ENCODE results near the gene NHLRC4.

DNA sequence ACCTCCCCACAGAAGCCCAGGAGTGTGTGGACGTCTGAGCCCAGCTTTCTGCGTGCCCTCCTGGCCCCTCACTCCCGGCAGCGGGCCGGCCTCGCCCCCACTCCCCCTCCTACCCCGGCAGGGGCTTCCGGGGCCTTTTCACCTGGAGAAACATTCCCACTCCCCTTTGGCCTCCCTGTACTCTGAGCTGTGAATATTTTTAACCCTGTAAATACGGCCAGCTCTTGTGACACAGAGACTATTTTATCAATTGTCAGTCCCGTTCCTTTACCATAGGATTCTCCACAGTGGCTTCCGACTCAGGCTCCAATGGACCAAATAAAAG, 12.5 kb upstream of the NHLRC4 start:
- TF ChIP-seq, protein P1, sequence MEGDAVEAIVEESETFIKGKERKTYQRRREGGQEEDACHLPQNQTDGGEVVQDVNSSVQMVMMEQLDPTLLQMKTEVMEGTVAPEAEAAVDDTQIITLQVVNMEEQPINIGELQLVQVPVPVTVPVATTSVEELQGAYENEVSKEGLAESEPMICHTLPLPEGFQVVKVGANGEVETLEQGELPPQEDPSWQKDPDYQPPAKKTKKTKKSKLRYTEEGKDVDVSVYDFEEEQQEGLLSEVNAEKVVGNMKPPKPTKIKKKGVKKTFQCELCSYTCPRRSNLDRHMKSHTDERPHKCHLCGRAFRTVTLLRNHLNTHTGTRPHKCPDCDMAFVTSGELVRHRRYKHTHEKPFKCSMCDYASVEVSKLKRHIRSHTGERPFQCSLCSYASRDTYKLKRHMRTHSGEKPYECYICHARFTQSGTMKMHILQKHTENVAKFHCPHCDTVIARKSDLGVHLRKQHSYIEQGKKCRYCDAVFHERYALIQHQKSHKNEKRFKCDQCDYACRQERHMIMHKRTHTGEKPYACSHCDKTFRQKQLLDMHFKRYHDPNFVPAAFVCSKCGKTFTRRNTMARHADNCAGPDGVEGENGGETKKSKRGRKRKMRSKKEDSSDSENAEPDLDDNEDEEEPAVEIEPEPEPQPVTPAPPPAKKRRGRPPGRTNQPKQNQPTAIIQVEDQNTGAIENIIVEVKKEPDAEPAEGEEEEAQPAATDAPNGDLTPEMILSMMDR (IDR thresholded peaks at IDR 0.05; ENCODE audit: low read depth, low read length, poor library complexity, severe bottlenecking) = no peak
- TF ChIP-seq EZH2phosphoT487 (IDR thresholded peaks at IDR 0.05; ENCODE audit: borderline replicate concordance, low read length) = no peak
